Small intestine (tissue), 7 donors: ENCODE data around the gene GFOD1. TPM values are rescaled to one million over a fixed set of nuclear protein-coding genes. Genes with fewer than 3 reads are reported as not detected.
A peak's percentile ranks its signal among the peaks of the same experiment; 100 is the strongest.
"Not testable (repeated sequence)": the region's sequence is repeated elsewhere in the genome, so short reads cannot be mapped to it uniquely, and the experiment has no call there.

Experiments used
- DNase-seq, 2 donors: peaks; one replicate each; pipeline versions ENCODE4 v3.0.0 to v3.0.0-alpha.2; 2013
- FAIRE-seq: peaks from 2 replicates; lab custom pipeline; 2012; peaks lifted over from hg19 to GRCh38; lab: Jason Lieb, UNC
- H3K27ac ChIP-seq, 3 donors: one replicate each; pipeline ENCODE4 v1.5.1; 2013; ENCODE audit warnings: low read length in 2 of 3, mild to moderate bottlenecking in 2 of 3, control low read depth in 1 of 3, inconsistent platforms in 1 of 3, low read depth in 1 of 3, moderate library complexity in 1 of 3
- H3K27me3 ChIP-seq, 3 donors: one replicate each; pipeline ENCODE4 v1.6.1; 2013; ENCODE audit warnings: low read length in 3 of 3, inconsistent platforms in 1 of 3; ENCODE audit not compliant: control insufficient read depth in 3 of 3, insufficient read depth in 3 of 3
- H3K36me3 ChIP-seq, 3 donors: one replicate each; pipeline ENCODE4 v1.6.1; 2013; ENCODE audit warnings: low read length in 3 of 3, inconsistent platforms in 1 of 3, low read depth in 1 of 3, mild to moderate bottlenecking in 1 of 3, moderate library complexity in 1 of 3; ENCODE audit not compliant: control insufficient read depth in 3 of 3, insufficient read depth in 2 of 3
- H3K4me1 ChIP-seq, 3 donors: one replicate each; pipeline ENCODE4 v1.6.1; 2013; ENCODE audit warnings: low read length in 2 of 3, inconsistent platforms in 1 of 3, low read depth in 1 of 3, mild to moderate bottlenecking in 1 of 3, moderate library complexity in 1 of 3; ENCODE audit not compliant: control insufficient read depth in 3 of 3, insufficient read depth in 2 of 3
- H3K4me3 ChIP-seq, 3 donors: one replicate each; pipeline ENCODE4 v1.5.1; 2013; ENCODE audit warnings: low read length in 3 of 3, control low read depth in 1 of 3, inconsistent platforms in 1 of 3, low read depth in 1 of 3, mild to moderate bottlenecking in 1 of 3, moderate library complexity in 1 of 3
- H3K9me3 ChIP-seq, 2 donors: one replicate each; pipeline ENCODE4 v1.6.1; 2013; ENCODE audit warnings: low read depth in 1 of 2, low read length in 1 of 2; ENCODE audit not compliant: control insufficient read depth in 2 of 2, insufficient read depth in 1 of 2
- WGBS, 3 donors: extraction: QIAGEN DNeasy Blood & Tissue Kit; methylation state at CpG; one replicate each; pipeline ENCODE4 v1.1.7; 2013; 5-methylcytosine and 5-hydroxymethylcytosine counted together
- polyA plus RNA-seq, 4 donors: library from polyadenylated mRNA; stranded (reverse) in 3 of 4; unstranded in 1 of 4; fragments of 200-250 nt in 3 of 4; fragments of 120-200 nt in 1 of 4; gene quantifications; one replicate each; pipeline versions ENCODE4 v1.2.1 to v1.2.3, GENCODE V29; 2013
- donor health status: healthy with polysubstance abuse.
- donor health status: control.
- donor health status: control.
- donor health status: Bipolar disorder and iron deficiency.
- donor health status: healthy.

GFOD1 gene
- polyA plus RNA-seq, 4 donors, result 1.1 to 7.3 (median 1.5) TPM

DNA sequence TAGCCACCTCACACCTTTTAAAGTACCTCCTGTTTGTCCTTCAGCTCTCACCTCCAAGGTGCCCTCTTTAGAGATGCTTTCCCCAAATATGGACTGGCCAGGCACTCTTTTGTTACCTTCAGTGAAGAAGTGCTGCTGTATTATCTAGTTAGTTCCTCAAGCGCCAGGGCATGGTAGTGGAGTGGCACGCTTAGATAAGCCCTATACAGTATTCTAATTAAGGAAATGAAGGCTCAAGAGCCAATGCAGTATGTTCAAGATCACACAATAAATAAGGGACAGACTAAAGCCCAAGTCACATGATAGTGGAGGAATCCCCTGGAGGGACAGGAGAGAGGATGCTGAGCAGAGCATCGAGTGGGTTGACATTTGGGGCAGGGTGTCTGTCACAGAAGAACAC is 28.5 kb upstream of the GFOD1 start:
- FAIRE-seq, result no peak
- no peak overlapping the region for H3K27ac ChIP-seq
- H3K4me3 ChIP-seq, result no peak overlapping the region
- WGBS, 3 donors, result 82 to 87% (median 85%) methylated on average over 3 of the region's 3 CpGs
- no peaks in the 10 kb centered on the region for H3K4me1 ChIP-seq
- no peaks in the 10 kb centered on the region for H3K27me3 ChIP-seq
- DNase-seq, result no peak
- no peaks in the 10 kb centered on the region for H3K36me3 ChIP-seq
- H3K9me3 ChIP-seq, result peaks cover 0 to 7% of the 10 kb centered on the region in 2 donors

GRCh38 chr6:13513626-13514502 is 26.5 kb upstream of the GFOD1 start:
- FAIRE-seq (no peak), DNase-seq (no peak)
- Histone ChIP-seq H3K4me1 (no peaks in the 10 kb centered on the region), H3K36me3 (no peaks in the 10 kb centered on the region), H3K9me3 (peaks cover 0 to 7% of the 10 kb centered on the region in 2 donors), H3K4me3 (no peak overlapping the region), H3K27ac (no peak overlapping the region), H3K27me3 (no peaks in the 10 kb centered on the region)
- 74 to 78% (median 76%) methylated on average over 16 of the region's 16 CpGs for WGBS, 3 donors

GRCh38 chr6:13512900-13513299 is 25.5 kb upstream of the GFOD1 start:
- WGBS, 3 donors, result 88 to 95% (median 91%) methylated on average over 9 of the region's 9 CpGs
- no peak for FAIRE-seq
- no peak overlapping the region for H3K4me3 ChIP-seq
- H3K27me3 ChIP-seq, result no peaks in the 10 kb centered on the region
- DNase-seq, result no peak
- H3K27ac ChIP-seq, result no peak overlapping the region
- no peaks in the 10 kb centered on the region for H3K4me1 ChIP-seq
- H3K9me3 ChIP-seq, result peaks cover 0 to 7% of the 10 kb centered on the region in 2 donors
- H3K36me3 ChIP-seq, result no peaks in the 10 kb centered on the region

GRCh38 chr6:13511913-13512717 is 24.7 kb upstream of the GFOD1 start:
- DNase-seq (peak; percentile 76 to 94), FAIRE-seq (no peak)
- Histone ChIP-seq H3K27ac (peak overlapping the region; percentile 32 to 50 (median 45)), H3K27me3 (no peaks in the 10 kb centered on the region), H3K36me3 (no peaks in the 10 kb centered on the region), H3K9me3 (peaks cover 0 to 7% of the 10 kb centered on the region in 2 donors), H3K4me3 (no peak overlapping the region), H3K4me1 (no peaks in the 10 kb centered on the region)
- 69 to 83% (median 82%) methylated on average over 33 of the region's 33 CpGs for WGBS, 3 donors

DNA sequence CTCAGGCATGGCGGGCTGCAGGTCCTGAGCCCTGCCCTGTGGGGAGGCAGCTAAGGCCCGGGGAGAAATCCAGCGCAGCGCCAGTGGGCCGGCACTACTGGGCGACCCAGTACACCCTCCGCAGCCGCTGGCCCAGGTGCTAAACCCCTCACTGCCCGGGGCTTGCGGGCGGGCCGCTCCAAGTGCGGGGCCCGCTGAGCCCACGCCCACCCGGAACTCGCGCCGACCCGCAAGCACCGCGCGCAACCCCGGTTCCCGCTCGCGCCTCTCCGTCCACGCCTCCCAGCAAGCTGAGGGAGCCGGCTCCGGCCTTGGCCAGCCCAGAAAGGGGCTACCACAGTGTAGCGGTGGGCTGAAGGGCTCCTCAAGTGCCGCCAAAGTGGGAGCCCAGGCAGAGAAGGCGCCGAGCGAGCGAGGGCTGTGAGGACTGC is 23.8 kb upstream of the GFOD1 start:
- H3K9me3 ChIP-seq, H3K4me1 ChIP-seq, H3K27me3 ChIP-seq, DNase-seq, H3K36me3 ChIP-seq, H3K4me3 ChIP-seq, FAIRE-seq: not testable (repeated sequence)
- 91 to 93% (median 92%) methylated on average over 34 to 37 of the region's 37 CpGs for WGBS, 3 donors
- peak overlapping the region in 2 of 3 donors; percentile 50 to 71 for H3K27ac ChIP-seq

GRCh38 chr6:13510433-13510832 is 23.0 kb upstream of the GFOD1 start:
- DNase-seq, H3K27me3 ChIP-seq, H3K4me3 ChIP-seq, H3K4me1 ChIP-seq, H3K9me3 ChIP-seq, FAIRE-seq, H3K27ac ChIP-seq, H3K36me3 ChIP-seq: not testable (repeated sequence)
- WGBS, 3 donors, result 89 to 96% (median 95%) methylated on average over 1 of the region's 1 CpG

DNA sequence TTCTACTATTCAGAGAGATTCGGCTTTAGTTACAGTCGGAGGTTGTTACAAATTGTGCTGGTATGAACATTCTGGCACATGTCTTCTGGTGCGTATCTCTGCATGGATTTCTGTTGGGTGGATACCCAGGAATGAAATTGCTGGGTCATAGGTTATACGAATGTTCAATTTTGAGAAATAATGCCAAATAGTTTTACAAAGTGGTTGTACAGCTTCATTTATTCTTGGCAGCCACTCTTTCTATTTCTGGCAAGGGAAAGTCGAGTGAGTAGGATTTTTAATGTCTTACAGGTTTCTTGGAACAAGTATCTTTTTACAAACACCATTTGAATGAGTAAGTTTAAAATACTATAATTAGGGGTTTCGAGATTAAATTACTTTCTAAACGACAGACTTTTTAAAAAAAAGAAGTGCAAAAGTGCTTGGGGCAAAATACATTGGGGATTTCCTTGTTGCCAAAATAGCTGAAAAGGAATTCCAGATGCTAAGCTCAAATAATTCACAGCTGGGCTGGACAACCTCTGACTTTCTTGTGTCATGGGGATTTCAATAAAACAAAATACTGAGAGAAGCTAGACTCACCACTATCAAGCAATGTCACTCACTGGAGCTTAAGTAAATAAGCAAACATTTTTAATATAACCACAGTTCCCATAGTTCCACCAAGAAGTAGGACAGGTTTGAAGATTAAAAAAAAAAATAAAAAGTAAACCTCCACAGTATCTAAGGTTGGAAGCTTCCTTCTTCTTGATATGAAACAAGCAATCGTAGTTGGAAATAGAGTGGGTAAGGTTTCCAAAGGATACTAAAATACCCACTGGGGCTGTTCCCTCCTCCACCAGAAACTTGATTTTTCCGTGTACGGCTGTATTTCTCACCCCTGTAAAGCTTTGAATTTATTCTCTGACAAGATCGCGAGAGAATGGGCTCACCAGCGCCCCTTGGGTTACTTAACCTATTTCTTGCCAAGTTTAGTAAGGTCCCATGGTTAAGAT is 21.6 kb upstream of the GFOD1 start:
- Histone ChIP-seq H3K27me3 (no peaks in the 10 kb centered on the region), H3K27ac (no peak overlapping the region), H3K4me3 (no peak overlapping the region), H3K36me3 (no peaks in the 10 kb centered on the region), H3K9me3 (peaks cover 0 to 7% of the 10 kb centered on the region in 2 donors), H3K4me1 (no peaks in the 10 kb centered on the region)
- FAIRE-seq, result no peak
- no peak for DNase-seq
- WGBS, 3 donors, result 68 to 89% (median 81%) methylated on average over 13 of the region's 13 CpGs
